ENCODE data around the gene CAND1.

- TF ChIP-seq CTCF (IDR thresholded peaks at IDR 0.05), result no peak
- no peak for TF ChIP-seq POLR2A (IDR thresholded peaks at IDR 0.05)
Observed at GRCh38 chr12:67364228-67364627, 95.1 kb downstream of the CAND1 start.
